HEK293 (cell line): Measurements from ENCODE around the gene UNC5B.

ENCODE experiments used
- CTCF ChIA-PET: fragments of 350-600 bp; formaldehyde crosslinking; extraction: SDS; loops from one replicate; lab custom pipeline; 2021; ENCODE audit warnings: antibody characterized with exemption; lab: Yijun Ruan, JAX
- POLR2A ChIA-PET: fragments of 300-600 bp; formaldehyde crosslinking; extraction: SDS; loops from one replicate; lab custom pipeline; 2020; ENCODE audit warnings: antibody characterized with exemption, inconsistent platforms; lab: Yijun Ruan, JAX
- H3K27ac ChIP-seq: fragments of 200-500 bp; sonication (Bioruptor generic); 2 replicates; pipeline ENCODE4 v1.5.1; 2014; ENCODE audit warnings: low read depth, low read length, control low read depth, inconsistent platforms; ENCODE audit errors: extremely low read depth
- H3K36me3 ChIP-seq, 2 experiments: fragments of 200-500 bp in 1 of 2; sonication (Bioruptor generic) in 1 of 2; 1 replicate in 1 of 2; 2 replicates in 1 of 2; pipeline ENCODE4 v1.5.1; 2014 to 2017; ENCODE audit warnings: inconsistent platforms in 2 of 2, low read length in 2 of 2; ENCODE audit not compliant: control insufficient read depth in 2 of 2, insufficient read depth in 1 of 2
- H3K4me1 ChIP-seq: fragments of 200-500 bp; sonication (Bioruptor generic); 2 replicates; pipeline ENCODE4 v1.5.1; 2014; ENCODE audit warnings: mild to moderate bottlenecking, low read length, inconsistent platforms; ENCODE audit not compliant: control insufficient read depth, insufficient read depth
- H3K4me3 ChIP-seq: 2 replicates; pipeline ENCODE4 v1.5.1; 2011; ENCODE audit warnings: low read depth, mild to moderate bottlenecking, control low read depth, low read length, moderate library complexity
- H3K9me3 ChIP-seq: fragments of 200-500 bp; sonication (Bioruptor generic); 2 replicates; pipeline ENCODE4 v1.5.1; 2014; ENCODE audit warnings: low read depth, low read length, inconsistent platforms; ENCODE audit not compliant: control insufficient read depth, insufficient read depth
- BCL11A ChIP-seq: fragments of 450-650 bp; formaldehyde crosslinking; IDR thresholded peaks from 2 replicates; pipeline ENCODE4 v1.5.1; 2016; ENCODE audit warnings: low read depth, missing biosample characterization, missing genetic modification characterization
- EGR2 ChIP-seq: fragments of 450-650 bp; formaldehyde crosslinking; IDR thresholded peaks from 2 replicates; pipeline ENCODE4 v1.5.1; 2016; ENCODE audit warnings: low read depth, missing biosample characterization, missing genetic modification characterization
- GFI1B ChIP-seq: fragments of 450-650 bp; formaldehyde crosslinking; IDR thresholded peaks from 2 replicates; pipeline ENCODE4 v1.5.1; 2016; ENCODE audit warnings: missing biosample characterization, missing genetic modification characterization
- GLI4 ChIP-seq: fragments of 450-650 bp; formaldehyde crosslinking; IDR thresholded peaks from 2 replicates; pipeline ENCODE4 v1.5.1; 2016; ENCODE audit warnings: missing biosample characterization, missing genetic modification characterization
- HOXA7 ChIP-seq: sonication (generic); formaldehyde crosslinking; IDR thresholded peaks from 2 replicates; pipeline ENCODE4 v1.8.1; 2022; ENCODE audit warnings: missing genetic modification reagents, borderline replicate concordance
- SALL2 ChIP-seq: fragments of 450-650 bp; formaldehyde crosslinking; IDR thresholded peaks from 2 replicates; pipeline ENCODE4 v1.5.0; 2017; ENCODE audit warnings: missing biosample characterization, mild to moderate bottlenecking, missing genetic modification characterization, borderline replicate concordance
- TRIM28 ChIP-seq: IDR thresholded peaks from 2 replicates; pipeline ENCODE4 v1.6.1; 2011; ENCODE audit warnings: low read length, control low read depth, borderline replicate concordance
- ZBTB1 ChIP-seq: fragments of 450-650 bp; formaldehyde crosslinking; IDR thresholded peaks from 2 replicates; pipeline ENCODE4 v1.5.1; 2016; ENCODE audit warnings: missing biosample characterization, missing genetic modification characterization
- ZBTB6 ChIP-seq: fragments of 450-650 bp; formaldehyde crosslinking; IDR thresholded peaks from 2 replicates; pipeline ENCODE4 v1.5.1; 2017; ENCODE audit warnings: missing biosample characterization, missing genetic modification characterization
- ZNF157 ChIP-seq: fragments of 450-650 bp; formaldehyde crosslinking; IDR thresholded peaks from 2 replicates; pipeline ENCODE4 v1.5.1; 2016; ENCODE audit warnings: missing biosample characterization, missing genetic modification characterization
- ZNF202 ChIP-seq: fragments of 450-650 bp; formaldehyde crosslinking; IDR thresholded peaks from 2 replicates; pipeline ENCODE4 v1.5.1; 2016; ENCODE audit warnings: missing biosample characterization, missing genetic modification characterization, borderline replicate concordance
- ZNF24 ChIP-seq: fragments of 450-650 bp; formaldehyde crosslinking; IDR thresholded peaks from 2 replicates; pipeline ENCODE4 v1.5.1; 2016; ENCODE audit warnings: missing biosample characterization, missing genetic modification characterization
- ZNF26 ChIP-seq: fragments of 450-650 bp; formaldehyde crosslinking; IDR thresholded peaks from 2 replicates; pipeline ENCODE4 v1.5.1; 2016; ENCODE audit warnings: missing biosample characterization, missing genetic modification characterization
- ZNF280D ChIP-seq: fragments of 450-650 bp; formaldehyde crosslinking; IDR thresholded peaks from 2 replicates; pipeline ENCODE4 v1.5.1; 2016; ENCODE audit warnings: missing biosample characterization, missing genetic modification characterization
- ZNF335 ChIP-seq: fragments of 450-650 bp; formaldehyde crosslinking; conservative IDR thresholded peaks from 2 replicates; pipeline ENCODE4 v1.5.1; 2016; ENCODE audit warnings: missing biosample characterization, missing genetic modification characterization
- ZNF350 ChIP-seq: fragments of 450-650 bp; formaldehyde crosslinking; IDR thresholded peaks from 2 replicates; pipeline ENCODE4 v1.5.0; 2017; ENCODE audit warnings: missing biosample characterization, mild to moderate bottlenecking, missing genetic modification characterization
- ZNF398 ChIP-seq: fragments of 450-650 bp; formaldehyde crosslinking; IDR thresholded peaks from 2 replicates; pipeline ENCODE4 v1.5.1; 2017; ENCODE audit warnings: missing biosample characterization, missing genetic modification characterization
- ZNF416 ChIP-seq: fragments of 450-650 bp; formaldehyde crosslinking; IDR thresholded peaks from 2 replicates; pipeline ENCODE4 v1.5.1; 2016; ENCODE audit warnings: missing biosample characterization, missing genetic modification characterization
- ZNF555 ChIP-seq: fragments of 450-650 bp; formaldehyde crosslinking; conservative IDR thresholded peaks from 2 replicates; pipeline ENCODE4 v1.5.1; 2017; ENCODE audit warnings: missing biosample characterization, mild to moderate bottlenecking, missing genetic modification characterization, inconsistent platforms
- ZNF561 ChIP-seq: fragments of 450-650 bp; IDR thresholded peaks from 2 replicates; pipeline ENCODE4 v1.5.1; 2018; ENCODE audit warnings: missing biosample characterization, missing genetic modification characterization, borderline replicate concordance
- ZNF571 ChIP-seq: fragments of 450-650 bp; formaldehyde crosslinking; IDR thresholded peaks from 2 replicates; pipeline ENCODE4 v1.5.0; 2017; ENCODE audit warnings: missing biosample characterization, missing genetic modification characterization
- ZNF777 ChIP-seq: fragments of 450-650 bp; formaldehyde crosslinking; IDR thresholded peaks from 2 replicates; pipeline ENCODE4 v1.5.1; 2017; ENCODE audit warnings: missing biosample characterization, missing genetic modification characterization, borderline replicate concordance
- ZSCAN23 ChIP-seq: fragments of 450-650 bp; formaldehyde crosslinking; IDR thresholded peaks from 2 replicates; pipeline ENCODE4 v1.5.1; 2016; ENCODE audit warnings: missing biosample characterization, missing genetic modification characterization
- TF ChIP-seq, protein P1 (sequence below): fragments of 450-650 bp; formaldehyde crosslinking; IDR thresholded peaks from 2 replicates; pipeline ENCODE4 v1.5.1; 2016; ENCODE audit warnings: missing biosample characterization, missing genetic modification characterization

The UNC5B gene

DNA sequence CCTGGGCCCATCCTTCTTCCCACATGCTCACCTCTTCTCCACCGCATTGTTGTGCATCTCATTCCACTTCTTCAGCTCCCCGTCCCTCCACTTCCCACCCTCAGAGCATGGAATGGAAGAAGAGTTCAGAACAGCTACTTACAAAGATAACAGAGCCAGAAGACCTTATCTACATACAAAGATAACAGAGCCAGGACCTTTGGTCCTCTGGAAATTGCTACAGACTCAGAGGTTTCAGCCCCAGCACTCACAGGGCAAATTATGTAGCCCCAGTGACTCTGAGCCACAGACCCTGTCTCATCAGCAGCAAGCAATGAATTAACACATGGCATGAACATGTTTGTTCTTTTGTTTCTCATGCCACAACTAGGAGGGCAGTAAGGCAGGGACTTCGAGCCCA, 78.0 kb downstream of the UNC5B start:
- Histone ChIP-seq H3K36me3 (peaks cover 3 to 100% of the 10 kb centered on the region in 2 experiments; a peak in 2 of 3 replicates), H3K4me1 (no peaks in the 10 kb centered on the region), H3K27ac (no peak overlapping the region), H3K9me3 (no peaks in the 10 kb centered on the region), H3K4me3 (no peak overlapping the region)
- POLR2A ChIA-PET = no interaction called here
- CTCF ChIA-PET = interaction anchor here (1.2 kb wide), 1 partner anchor 387 kb away, joined by 4 read pairs; no protein-coding TSS in a partner anchor
- TF ChIP-seq ZSCAN23 (tag by site-specific recombination) (no peak), ZNF777 (tag by site-specific recombination) (no peak), ZNF398 (no peak), ZNF280D (tag by site-specific recombination) (no peak), HOXA7 (CRISPR knock-in tag) (no peak), EGR2 (tag by site-specific recombination) (no peak)
- TF ChIP-seq, protein P1, sequence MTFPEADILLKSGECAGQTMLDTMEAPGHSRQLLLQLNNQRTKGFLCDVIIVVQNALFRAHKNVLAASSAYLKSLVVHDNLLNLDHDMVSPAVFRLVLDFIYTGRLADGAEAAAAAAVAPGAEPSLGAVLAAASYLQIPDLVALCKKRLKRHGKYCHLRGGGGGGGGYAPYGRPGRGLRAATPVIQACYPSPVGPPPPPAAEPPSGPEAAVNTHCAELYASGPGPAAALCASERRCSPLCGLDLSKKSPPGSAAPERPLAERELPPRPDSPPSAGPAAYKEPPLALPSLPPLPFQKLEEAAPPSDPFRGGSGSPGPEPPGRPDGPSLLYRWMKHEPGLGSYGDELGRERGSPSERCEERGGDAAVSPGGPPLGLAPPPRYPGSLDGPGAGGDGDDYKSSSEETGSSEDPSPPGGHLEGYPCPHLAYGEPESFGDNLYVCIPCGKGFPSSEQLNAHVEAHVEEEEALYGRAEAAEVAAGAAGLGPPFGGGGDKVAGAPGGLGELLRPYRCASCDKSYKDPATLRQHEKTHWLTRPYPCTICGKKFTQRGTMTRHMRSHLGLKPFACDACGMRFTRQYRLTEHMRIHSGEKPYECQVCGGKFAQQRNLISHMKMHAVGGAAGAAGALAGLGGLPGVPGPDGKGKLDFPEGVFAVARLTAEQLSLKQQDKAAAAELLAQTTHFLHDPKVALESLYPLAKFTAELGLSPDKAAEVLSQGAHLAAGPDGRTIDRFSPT (tag by site-specific recombination) = no peak

DNA sequence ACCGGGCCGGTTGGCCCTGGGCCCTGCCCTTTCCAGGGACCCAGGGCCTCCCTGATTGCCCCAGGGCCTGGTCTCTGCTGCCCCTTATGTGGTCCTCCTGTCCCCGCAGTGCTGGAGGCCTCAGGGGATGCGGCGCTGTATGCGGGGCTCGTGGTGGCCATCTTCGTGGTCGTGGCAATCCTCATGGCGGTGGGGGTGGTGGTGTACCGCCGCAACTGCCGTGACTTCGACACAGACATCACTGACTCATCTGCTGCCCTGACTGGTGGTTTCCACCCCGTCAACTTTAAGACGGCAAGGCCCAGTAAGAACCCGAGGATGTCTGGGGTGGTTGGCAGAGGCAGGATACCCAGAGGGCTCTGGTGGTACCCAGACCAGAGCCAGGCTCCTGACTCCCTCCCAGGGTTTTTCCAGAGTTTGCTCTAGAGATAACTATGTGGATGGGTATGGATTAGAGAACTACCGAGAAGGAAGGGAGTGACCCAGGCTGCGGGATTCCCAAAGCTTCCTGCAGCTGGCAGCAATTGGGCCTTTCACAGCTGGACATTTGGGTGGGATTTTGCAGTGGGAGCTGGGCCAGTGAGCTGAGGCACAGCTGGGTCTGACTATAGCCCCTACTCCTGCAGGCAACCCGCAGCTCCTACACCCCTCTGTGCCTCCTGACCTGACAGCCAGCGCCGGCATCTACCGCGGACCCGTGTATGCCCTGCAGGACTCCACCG, 78.6 kb downstream of the UNC5B start:
- TF ChIP-seq ZNF416 (tag by site-specific recombination) (no peak), ZNF777 (tag by site-specific recombination) (no peak), ZNF561 (tag by site-specific recombination) (no peak), ZNF335 (tag by site-specific recombination) (no peak), ZNF571 (tag by site-specific recombination) (no peak), ZNF202 (tag by site-specific recombination) (no peak), ZBTB1 (no peak), BCL11A (tag by site-specific recombination) (no peak), ZSCAN23 (tag by site-specific recombination) (no peak), ZNF157 (tag by site-specific recombination) (no peak), SALL2 (tag by site-specific recombination) (no peak), ZNF555 (tag by site-specific recombination) (no peak), TRIM28 (no peak), ZNF26 (tag by site-specific recombination) (no peak), ZBTB6 (tag by site-specific recombination) (no peak), GLI4 (tag by site-specific recombination) (no peak), ZNF350 (tag by site-specific recombination) (no peak), ZNF24 (no peak), GFI1B (tag by site-specific recombination) (no peak)
- no peaks in the 10 kb centered on the region for H3K9me3 ChIP-seq
- no peak overlapping the region for H3K4me3 ChIP-seq
- POLR2A ChIA-PET = no interaction called here
- CTCF ChIA-PET = no interaction called here
- peaks cover 3 to 100% of the 10 kb centered on the region in 2 experiments; a peak in 2 of 3 replicates for H3K36me3 ChIP-seq
- no peaks in the 10 kb centered on the region for H3K4me1 ChIP-seq
- H3K27ac ChIP-seq = no peak overlapping the region
